CD14-positive monocyte (primary cell): ENCODE data around the gene GNAL. TPM values are rescaled to one million over a fixed set of nuclear protein-coding genes. Genes with fewer than 3 reads are reported as not detected.

ENCODE experiments used
- DNase-seq, 3 donors: peaks; one replicate each; pipeline ENCODE4 v3.0.0-alpha.2; 2011 to 2022
- H2AFZ ChIP-seq: 2 replicates; pipeline ENCODE4 v1.6.0; 2012; ENCODE audit warnings: mild to moderate bottlenecking, low read depth, low read length, inconsistent platforms; ENCODE audit not compliant: insufficient read depth, poor library complexity, severe bottlenecking
- H3K27ac ChIP-seq, 2 donors: 1 replicate in 1 of 2; 2 replicates in 1 of 2; pipeline ENCODE4 v1.5.1; 2012 to 2013; ENCODE audit warnings: low read length in 2 of 2, control low read depth in 1 of 2, inconsistent platforms in 1 of 2, low read depth in 1 of 2, mild to moderate bottlenecking in 1 of 2
- H3K27me3 ChIP-seq, 2 donors: one replicate each; pipeline versions ENCODE4 v1.6.0 to v1.6.1; 2011 to 2013; ENCODE audit warnings: low read length in 2 of 2; ENCODE audit not compliant: control insufficient read depth in 2 of 2, insufficient read depth in 2 of 2
- H3K36me3 ChIP-seq, 2 donors: replicated peaks in 1 of 2; 1 replicate in 1 of 2; 2 replicates in 1 of 2; pipeline versions ENCODE4 v1.5.1 to v1.6.1; 2012 to 2013; ENCODE audit warnings: low read length in 2 of 2, control low read depth in 1 of 2, inconsistent platforms in 1 of 2, mild to moderate bottlenecking in 1 of 2; ENCODE audit not compliant: insufficient read depth in 2 of 2, control insufficient read depth in 1 of 2
- H3K4me1 ChIP-seq, 2 donors: 1 replicate in 1 of 2; 2 replicates in 1 of 2; pipeline versions ENCODE4 v1.5.1 to v1.6.1; 2012 to 2013; ENCODE audit warnings: low read length in 2 of 2, control low read depth in 1 of 2, inconsistent platforms in 1 of 2, mild to moderate bottlenecking in 1 of 2, moderate library complexity in 1 of 2; ENCODE audit not compliant: insufficient read depth in 2 of 2, control insufficient read depth in 1 of 2
- H3K4me2 ChIP-seq: replicated peaks from 2 replicates; pipeline ENCODE3; 2012; ENCODE audit warnings: low read length, moderate library complexity, mild to moderate bottlenecking; ENCODE audit not compliant: poor library complexity, severe bottlenecking; ENCODE audit errors: extremely low read depth
- H3K4me3 ChIP-seq, 3 experiments: fragments of 200-600 bp in 1 of 3; sonication (generic) in 1 of 3; replicated peaks in 1 of 3; 1 replicate in 2 of 3; 2 replicates in 1 of 3; pipeline ENCODE4 v1.5.1; 2011 to 2013; ENCODE audit warnings: low read length in 3 of 3, mild to moderate bottlenecking in 3 of 3, control low read depth in 2 of 3, low read depth in 2 of 3, inconsistent platforms in 1 of 3, moderate library complexity in 1 of 3
- H3K79me2 ChIP-seq: 2 replicates; pipeline ENCODE4 v1.6.0; 2012; ENCODE audit warnings: mild to moderate bottlenecking, control low read depth, inconsistent platforms, low read length, moderate library complexity; ENCODE audit not compliant: insufficient read depth
- H3K9ac ChIP-seq: 2 replicates; pipeline ENCODE4 v1.6.0; 2017; ENCODE audit warnings: low read length, mild to moderate bottlenecking; ENCODE audit not compliant: insufficient read depth, poor library complexity, severe bottlenecking
- H3K9me3 ChIP-seq, 2 donors: replicated peaks in 1 of 2; 1 replicate in 1 of 2; 2 replicates in 1 of 2; pipeline versions ENCODE4 v1.5.1 to v1.6.1; 2012 to 2013; ENCODE audit warnings: low read length in 2 of 2, control low read depth in 1 of 2; ENCODE audit not compliant: control insufficient read depth in 1 of 2, insufficient read depth in 1 of 2
- H4K20me1 ChIP-seq: 2 replicates; pipeline ENCODE4 v1.6.0; 2012; ENCODE audit warnings: mild to moderate bottlenecking, low read length, control low read depth, moderate library complexity; ENCODE audit not compliant: insufficient read depth
- H3K27ac Mint-ChIP-seq, 7 donors: one replicate each; pipeline ENCODE4 v1.8.0; 2020; ENCODE audit warnings: mild to moderate bottlenecking in 7 of 7, mixed read lengths in 7 of 7, moderate library complexity in 6 of 7, inconsistent platforms in 2 of 7
- H3K27me3 Mint-ChIP-seq, 3 donors: one replicate each; pipeline ENCODE4 v1.8.0; 2021 to 2022; ENCODE audit warnings: low read depth in 3 of 3, mild to moderate bottlenecking in 3 of 3, mixed read lengths in 3 of 3, moderate library complexity in 3 of 3, inconsistent platforms in 1 of 3
- H3K36me3 Mint-ChIP-seq, 2 donors: one replicate each; pipeline ENCODE4 v1.8.0; 2020; ENCODE audit warnings: mixed read lengths in 2 of 2, inconsistent platforms in 1 of 2, mild to moderate bottlenecking in 1 of 2
- H3K4me1 Mint-ChIP-seq: one replicate; pipeline ENCODE4 v1.8.0; 2020; ENCODE audit warnings: mild to moderate bottlenecking, mixed read lengths
- H3K4me3 Mint-ChIP-seq, 2 donors: one replicate each; pipeline ENCODE4 v1.8.0; 2020; ENCODE audit warnings: mild to moderate bottlenecking in 2 of 2, mixed read lengths in 2 of 2, moderate library complexity in 1 of 2
- H3K9me3 Mint-ChIP-seq, 7 donors: one replicate each; pipeline ENCODE4 v1.8.0; 2020 to 2022; ENCODE audit warnings: mixed read lengths in 7 of 7, mild to moderate bottlenecking in 6 of 7, moderate library complexity in 6 of 7, inconsistent platforms in 2 of 7
- CTCF ChIP-seq: fragments of 200-600 bp; IDR thresholded peaks from one replicate; pipeline ENCODE4 v1.8.0; 2022; ENCODE audit warnings: antibody characterized with exemption, mild to moderate bottlenecking
- WGBS: methylation state at CpG from one replicate; pipeline ENCODE4 v1.1.5; 2013; ENCODE audit warnings: missing lambda C conversion rate; ENCODE audit not compliant: insufficient coverage; 5-methylcytosine and 5-hydroxymethylcytosine counted together
- intact Hi-C, 2 donors: fragments of 100-400 bp; cut with micrococcal nuclease; formaldehyde crosslinking; loops; one replicate each; pipeline versions ENCODE4 v1.15.0 to v1.15.1; 2023
- polyA plus RNA-seq, 3 donors: library from polyadenylated mRNA; depleted of rRNA in 1 of 3; unstranded in 2 of 3; stranded (reverse) in 1 of 3; fragments of 300-500 nt in 2 of 3; fragments of >200 nt in 1 of 3; fragmentation: Illumina TruSeq in 2 of 3; gene quantifications; 1 replicate in 2 of 3; 2 replicates in 1 of 3; pipeline ENCODE4 v1.2.3, GENCODE V29; 2012 to 2021

The GNAL gene
- polyA plus RNA-seq, 3 donors, result 0.01 to 0.03 TPM; not detected in 1

- no peak for TF ChIP-seq CTCF
- no peaks in the 10 kb centered on the region for H3K4me1 Mint-ChIP-seq
- Histone ChIP-seq H3K27ac (no peak overlapping the region), H3K27me3 (peaks cover 0 to 3% of the 10 kb centered on the region in 2 donors), H3K4me3 (no peak overlapping the region), H3K4me2 (no peak overlapping the region), H3K79me2 (no peaks in the 10 kb centered on the region), H3K4me1 (no peaks in the 10 kb centered on the region), H3K36me3 (no peaks in the 10 kb centered on the region), H4K20me1 (no peaks in the 10 kb centered on the region), H3K9ac (no peak overlapping the region), H3K9me3 (no peaks in the 10 kb centered on the region), H2AFZ (no peak overlapping the region)
- no peak overlapping the region for H3K27ac Mint-ChIP-seq
- intact Hi-C loops, result no loop called here
- 78% methylated on average over 8 of the region's 10 CpGs for WGBS
- H3K9me3 Mint-ChIP-seq, result no peaks in the 10 kb centered on the region
- DNase-seq, result no peak
- no peak overlapping the region for H3K4me3 Mint-ChIP-seq
- no peaks in the 10 kb centered on the region for H3K36me3 Mint-ChIP-seq
- peaks cover 3 to 21% (median 11%) of the 10 kb centered on the region in 3 donors for H3K27me3 Mint-ChIP-seq
These were observed 19.2 kb upstream of the GNAL start for GRCh38 chr18:11669948-11670275.

- 87% methylated on average over 3 of the region's 8 CpGs for WGBS
- TF ChIP-seq CTCF, result no peak
- Mint-ChIP-seq H3K4me3 (no peak overlapping the region), H3K27me3 (peaks cover 7 to 18% (median 13%) of the 10 kb centered on the region in 3 donors), H3K4me1 (no peaks in the 10 kb centered on the region), H3K36me3 (no peaks in the 10 kb centered on the region), H3K27ac (no peak overlapping the region), H3K9me3 (peaks cover 0 to 2% (median 0%) of the 10 kb centered on the region in 7 donors)
- Histone ChIP-seq H3K9me3 (no peaks in the 10 kb centered on the region), H2AFZ (no peak overlapping the region), H3K36me3 (no peaks in the 10 kb centered on the region), H3K79me2 (no peaks in the 10 kb centered on the region), H3K27ac (no peak overlapping the region), H3K4me1 (no peaks in the 10 kb centered on the region), H3K4me3 (no peak overlapping the region), H3K4me2 (no peak overlapping the region), H3K9ac (no peak overlapping the region), H4K20me1 (no peaks in the 10 kb centered on the region), H3K27me3 (peaks cover 0 to 3% of the 10 kb centered on the region in 2 donors)
- intact Hi-C loops, result no loop called here
- no peak for DNase-seq
These were observed 17.9 kb upstream of the GNAL start for GRCh38 chr18:11671156-11671555.
